ENCODE results near the gene AMOTL1. TPM values are rescaled to one million over a fixed set of nuclear protein-coding genes. Genes with fewer than 3 reads are reported as not detected.

AMOTL1 gene
- total RNA-seq, 1 experiment from 2014 or later, result 30.7 TPM

- no peak for DNase-seq (ENCODE audit: low read depth)
These were observed 86.8 kb downstream of the AMOTL1 start for GRCh38 chr11:94854770-94855633.

GRCh38 chr11:94855666-94856065 lies 87.5 kb downstream of the AMOTL1 start:
- DNase-seq (ENCODE audit: low read depth), result no peak

- DNase-seq (ENCODE audit: low read depth), result no peak
These were observed 88.3 kb downstream of the AMOTL1 start for GRCh38 chr11:94856443-94856842.

GRCh38 chr11:94857337-94857736 lies 89.2 kb downstream of the AMOTL1 start:
- DNase-seq (ENCODE audit: low read depth), result no peak

- DNase-seq (ENCODE audit: low read depth), result no peak
These were observed 90.0 kb downstream of the AMOTL1 start for GRCh38 chr11:94858012-94858705.

- no peak for DNase-seq (ENCODE audit: low read depth)
These were observed 92.2 kb downstream of the AMOTL1 start for GRCh38 chr11:94860333-94860732.

- DNase-seq (ENCODE audit: low read depth), result no peak
These were observed 93.2 kb downstream of the AMOTL1 start for GRCh38 chr11:94861306-94861845.

- DNase-seq (ENCODE audit: low read depth), result peak; percentile 84
These were observed 95.0 kb downstream of the AMOTL1 start for GRCh38 chr11:94862926-94863880.

- no peak for DNase-seq (ENCODE audit: low read depth)
These were observed 96.4 kb downstream of the AMOTL1 start for GRCh38 chr11:94864506-94865045.

GRCh38 chr11:94866231-94866822 lies 98.2 kb downstream of the AMOTL1 start:
- no peak for DNase-seq (ENCODE audit: low read depth)

- DNase-seq (ENCODE audit: low read depth), result no peak
These were observed 99.0 kb downstream of the AMOTL1 start for GRCh38 chr11:94866936-94867795.

GRCh38 chr11:94868468-94868867 lies 100.3 kb downstream of the AMOTL1 start:
- no peak for DNase-seq (ENCODE audit: low read depth)

- DNase-seq (ENCODE audit: low read depth), result no peak
These were observed 101.0 kb downstream of the AMOTL1 start for GRCh38 chr11:94869186-94869585.

GRCh38 chr11:94870422-94870821 lies 102.3 kb downstream of the AMOTL1 start:
- DNase-seq (ENCODE audit: low read depth), result no peak

GRCh38 chr11:94871491-94872185 lies 103.5 kb downstream of the AMOTL1 start:
- no peak for DNase-seq (ENCODE audit: low read depth)

GRCh38 chr11:94873916-94874540 lies 105.9 kb downstream of the AMOTL1 start:
- DNase-seq (ENCODE audit: low read depth), result no peak

- DNase-seq (ENCODE audit: low read depth), result no peak
These were observed 108.1 kb downstream of the AMOTL1 start for GRCh38 chr11:94876222-94876621.

GRCh38 chr11:94876645-94877442 lies 108.7 kb downstream of the AMOTL1 start:
- peak; percentile 95 for DNase-seq (ENCODE audit: low read depth)
